HL-60 (cell line): ENCODE data around the gene SLC7A6.

ENCODE experiments used
- DNase-seq, 2 experiments: peaks; one replicate each; pipeline ENCODE4 v3.0.0-alpha.2; 2010 to 2020; ENCODE audit warnings: low read depth in 1 of 2, low spot score in 1 of 2
- H3K27ac ChIP-seq: fragments of 250-450 bp; sonication (Bioruptor Pico); replicated peaks from 2 replicates; pipeline ENCODE4 v1.5.1; 2020; ENCODE audit warnings: mild to moderate bottlenecking, moderate library complexity
- H3K27me3 ChIP-seq: fragments of 250-450 bp; sonication (Bioruptor Pico); 2 replicates; pipeline ENCODE4 v1.5.1; 2021; ENCODE audit warnings: mild to moderate bottlenecking, moderate library complexity; ENCODE audit not compliant: insufficient read depth, poor library complexity, severe bottlenecking
- H3K4me3 ChIP-seq: replicated peaks from 2 replicates; pipeline ENCODE4 v1.5.1; 2011; ENCODE audit warnings: mild to moderate bottlenecking, control low read depth, low read length; ENCODE audit not compliant: insufficient read depth
- CTCF ChIP-seq: IDR thresholded peaks from one replicate; pipeline ENCODE4 v1.5.1; 2011; ENCODE audit warnings: low read length, control low read depth, inconsistent platforms; ENCODE audit not compliant: insufficient read depth
- GABPA ChIP-seq: IDR thresholded peaks from 2 replicates; pipeline ENCODE4 v1.6.1; 2012; ENCODE audit warnings: low read depth
- POLR2AphosphoS5 ChIP-seq: IDR thresholded peaks from 2 replicates; pipeline ENCODE4 v1.6.1; 2012; ENCODE audit warnings: low read depth
- REST ChIP-seq: IDR thresholded peaks from 2 replicates; pipeline ENCODE4 v1.6.1; 2012; ENCODE audit warnings: low read depth; ENCODE audit not compliant: insufficient replicate concordance
- SPI1 ChIP-seq: IDR thresholded peaks from 2 replicates; pipeline ENCODE4 v1.6.1; 2012; ENCODE audit warnings: low read depth, mild to moderate bottlenecking, borderline replicate concordance

SLC7A6 gene

GRCh38 chr16:68319185-68319908 is 55.0 kb downstream of the SLC7A6 start:
- H3K27ac ChIP-seq: no peak overlapping the region
- TF ChIP-seq CTCF (no peak), REST (no peak), SPI1 (no peak), GABPA (no peak), POLR2AphosphoS5 (no peak)
- no peaks in the 10 kb centered on the region for H3K27me3 ChIP-seq
- no peak overlapping the region for H3K4me3 ChIP-seq
- no peak for DNase-seq

GRCh38 chr16:68324336-68324735 is 60.0 kb downstream of the SLC7A6 start:
- TF ChIP-seq REST (no peak), CTCF (no peak), GABPA (no peak), POLR2AphosphoS5 (no peak), SPI1 (no peak)
- Histone ChIP-seq H3K27ac (no peak overlapping the region), H3K27me3 (no peaks in the 10 kb centered on the region), H3K4me3 (no peak overlapping the region)
- no peak for DNase-seq

GRCh38 chr16:68324780-68325357 is 60.5 kb downstream of the SLC7A6 start:
- Histone ChIP-seq H3K27me3 (no peaks in the 10 kb centered on the region), H3K4me3 (no peak overlapping the region), H3K27ac (no peak overlapping the region)
- TF ChIP-seq SPI1 (no peak), GABPA (no peak), CTCF (no peak), REST (no peak), POLR2AphosphoS5 (no peak)
- no peak for DNase-seq
